Keratinocyte (primary cell): ENCODE measurements around the gene EXD3. TPM values are rescaled to one million over a fixed set of nuclear protein-coding genes. Genes with fewer than 3 reads are reported as not detected.

Source experiments
- DNase-seq: peaks from one replicate; pipeline ENCODE4 v3.0.0-alpha.2; 2011; ENCODE audit warnings: low read depth, missing footprints, low spot score
- FAIRE-seq: peaks from 2 replicates; lab custom pipeline; 2011; peaks lifted over from hg19 to GRCh38; lab: Jason Lieb, UNC
- H2AFZ ChIP-seq: 2 replicates; pipeline ENCODE4 v1.6.0; 2012; ENCODE audit warnings: low read length, control low read depth, inconsistent platforms; ENCODE audit not compliant: control insufficient read depth
- H3K27ac ChIP-seq: 2 replicates; pipeline ENCODE4 v1.5.1; 2011; ENCODE audit warnings: low read length; ENCODE audit not compliant: control insufficient read depth, insufficient read depth
- H3K27me3 ChIP-seq: 3 replicates; pipeline ENCODE4 v1.6.0; 2011; ENCODE audit warnings: low read length; ENCODE audit not compliant: control insufficient read depth, insufficient read depth; ENCODE audit errors: extremely low read depth
- H3K36me3 ChIP-seq, 2 experiments: 2 replicates in 1 of 2; 3 replicates in 1 of 2; pipeline ENCODE4 v1.5.1; 2011; ENCODE audit warnings: low read length in 2 of 2, mild to moderate bottlenecking in 1 of 2; ENCODE audit not compliant: control insufficient read depth in 2 of 2, insufficient read depth in 2 of 2; ENCODE audit errors: extremely low read depth in 1 of 2
- H3K4me1 ChIP-seq: 3 replicates; pipeline ENCODE4 v1.5.1; 2011; ENCODE audit warnings: low read length; ENCODE audit not compliant: control insufficient read depth, insufficient read depth; ENCODE audit errors: extremely low read depth
- H3K4me2 ChIP-seq: 3 replicates; pipeline ENCODE4 v1.6.0; 2011; ENCODE audit warnings: low read depth, low read length; ENCODE audit not compliant: control insufficient read depth, insufficient read depth; ENCODE audit errors: extremely low read depth
- H3K4me3 ChIP-seq, 3 experiments: fragments of 200-600 bp in 1 of 3; sonication (generic) in 1 of 3; 2 replicates in 2 of 3; 3 replicates in 1 of 3; pipeline ENCODE4 v1.5.1; 2011 to 2016; ENCODE audit warnings: low read length in 3 of 3, mild to moderate bottlenecking in 3 of 3, control low read depth in 2 of 3, inconsistent platforms in 1 of 3, low read depth in 1 of 3, mixed read lengths in 1 of 3, mixed run types in 1 of 3, moderate library complexity in 1 of 3; ENCODE audit not compliant: control insufficient read depth in 2 of 3, insufficient read depth in 2 of 3; ENCODE audit errors: extremely low read depth in 1 of 3
- H3K79me2 ChIP-seq: 2 replicates; pipeline ENCODE4 v1.6.0; 2012; ENCODE audit warnings: low read length; ENCODE audit not compliant: control insufficient read depth, insufficient read depth
- H3K9ac ChIP-seq: 3 replicates; pipeline ENCODE4 v1.6.0; 2011; ENCODE audit warnings: low read length; ENCODE audit not compliant: control insufficient read depth, insufficient read depth; ENCODE audit errors: extremely low read depth
- H3K9me1 ChIP-seq: 3 replicates; pipeline ENCODE4 v1.6.0; 2011; ENCODE audit warnings: low read length; ENCODE audit not compliant: control insufficient read depth, insufficient read depth; ENCODE audit errors: extremely low read depth
- H3K9me3 ChIP-seq: 2 replicates; pipeline ENCODE4 v1.5.1; 2012; ENCODE audit warnings: low read depth, low read length; ENCODE audit not compliant: control insufficient read depth
- H4K20me1 ChIP-seq: 3 replicates; pipeline ENCODE4 v1.6.0; 2011; ENCODE audit warnings: low read length; ENCODE audit not compliant: control insufficient read depth, insufficient read depth; ENCODE audit errors: extremely low read depth
- CTCF ChIP-seq, 3 experiments: IDR thresholded peaks in 1 of 3; conservative IDR thresholded peaks in 1 of 3; optimal IDR thresholded peaks in 1 of 3; 2 replicates in 2 of 3; 3 replicates in 1 of 3; pipeline versions ENCODE3 to v1.5.1; 2011; ENCODE audit warnings: low read length in 3 of 3, mild to moderate bottlenecking in 3 of 3, moderate library complexity in 2 of 3, control low read depth in 1 of 3, inconsistent platforms in 1 of 3; ENCODE audit not compliant: insufficient read depth in 2 of 3; ENCODE audit errors: extremely low read depth in 1 of 3
- EZH2 ChIP-seq: IDR thresholded peaks from one replicate; pipeline ENCODE4 v1.6.1; 2012; ENCODE audit warnings: inconsistent platforms, mild to moderate bottlenecking, low read length, moderate library complexity
- dilution Hi-C: fragments of 300-500 bp; cut with MboI; formaldehyde crosslinking; loops from one replicate; pipeline ENCODE4 v1.7.0; 2020; ENCODE audit warnings: low sequenced_read_pairs; ENCODE audit not compliant: extremely low pct_ligation_motif_present
- polyA plus RNA-seq, 5 experiments: library from polyadenylated mRNA; depleted of rRNA in 3 of 5; stranded (reverse) in 3 of 5; stranded (forward) in 1 of 5; unstranded in 1 of 5; fragments of >200 nt; gene quantifications; 1 replicate in 1 of 5; 2 replicates in 3 of 5; 3 replicates in 1 of 5; pipeline versions ENCODE4 v1.2.1 to v1.2.3, GENCODE V29; 2011 to 2012; ENCODE audit warnings: missing spikeins in 2 of 5, low read depth in 1 of 5, low replicate concordance in 1 of 5

The EXD3 gene
- polyA plus RNA-seq, 1 donor (not counting 4 experiments of a cell fraction or from before 2014, with no cell fraction given): 1.5 TPM

- no peak overlapping the region for H3K4me2 ChIP-seq
- TF ChIP-seq CTCF (optimal IDR thresholded peaks at IDR 0.05 in 1 of 3, IDR thresholded peaks at IDR 0.05 in 1 of 3, conservative IDR thresholded peaks at IDR 0.05 in 1 of 3; ENCODE audit: extremely low read depth in 1 of 3, insufficient read depth in 2 of 3, low read length in 3 of 3) (no peak), EZH2 (no peak)
- no peaks in the 10 kb centered on the region for H3K79me2 ChIP-seq
- dilution Hi-C loops: no loop called here
- FAIRE-seq: no peak
- H3K9me1 ChIP-seq: no peaks in the 10 kb centered on the region
- H3K4me1 ChIP-seq: no peaks in the 10 kb centered on the region
- no peak overlapping the region for H3K27ac ChIP-seq
- DNase-seq: no peak
- H3K4me3 ChIP-seq: no peak overlapping the region
- no peaks in the 10 kb centered on the region for H3K27me3 ChIP-seq
- H3K9ac ChIP-seq: no peak overlapping the region
- no peaks in the 10 kb centered on the region for H3K9me3 ChIP-seq
- no peaks in the 10 kb centered on the region for H3K36me3 ChIP-seq
- no peak overlapping the region for H2AFZ ChIP-seq
- H4K20me1 ChIP-seq: no peaks in the 10 kb centered on the region
Observed at GRCh38 chr9:137385061-137385655, 37.8 kb downstream of the EXD3 start.

GRCh38 chr9:137383784-137384756 lies 38.9 kb downstream of the EXD3 start:
- H3K9ac ChIP-seq: no peak overlapping the region
- H3K4me1 ChIP-seq: no peaks in the 10 kb centered on the region
- no peak overlapping the region for H2AFZ ChIP-seq
- no peak overlapping the region for H3K27ac ChIP-seq
- H3K79me2 ChIP-seq: no peaks in the 10 kb centered on the region
- H3K9me1 ChIP-seq: no peaks in the 10 kb centered on the region
- TF ChIP-seq EZH2 (no peak), CTCF (optimal IDR thresholded peaks at IDR 0.05 in 1 of 3, IDR thresholded peaks at IDR 0.05 in 1 of 3, conservative IDR thresholded peaks at IDR 0.05 in 1 of 3; ENCODE audit: extremely low read depth in 1 of 3, insufficient read depth in 2 of 3, low read length in 3 of 3) (no peak)
- no peak for DNase-seq
- H3K27me3 ChIP-seq: no peaks in the 10 kb centered on the region
- no peak for FAIRE-seq
- H3K4me2 ChIP-seq: no peak overlapping the region
- no peak overlapping the region for H3K4me3 ChIP-seq
- H4K20me1 ChIP-seq: no peaks in the 10 kb centered on the region
- dilution Hi-C loops: no loop called here
- H3K9me3 ChIP-seq: no peaks in the 10 kb centered on the region
- no peaks in the 10 kb centered on the region for H3K36me3 ChIP-seq
